Limb (tissue), 2 donors: ENCODE measurements around the gene SMPD3.
"Not testable (repeated sequence)": the region's sequence is repeated elsewhere in the genome, so short reads cannot be mapped to it uniquely, and the experiment has no call there.

Experiments used
- DNase-seq, 2 donors: peaks; one replicate each; pipeline ENCODE4 v3.0.0-alpha.2; 2016; ENCODE audit errors: extremely low spot score in 2 of 2

SMPD3 gene

DNA sequence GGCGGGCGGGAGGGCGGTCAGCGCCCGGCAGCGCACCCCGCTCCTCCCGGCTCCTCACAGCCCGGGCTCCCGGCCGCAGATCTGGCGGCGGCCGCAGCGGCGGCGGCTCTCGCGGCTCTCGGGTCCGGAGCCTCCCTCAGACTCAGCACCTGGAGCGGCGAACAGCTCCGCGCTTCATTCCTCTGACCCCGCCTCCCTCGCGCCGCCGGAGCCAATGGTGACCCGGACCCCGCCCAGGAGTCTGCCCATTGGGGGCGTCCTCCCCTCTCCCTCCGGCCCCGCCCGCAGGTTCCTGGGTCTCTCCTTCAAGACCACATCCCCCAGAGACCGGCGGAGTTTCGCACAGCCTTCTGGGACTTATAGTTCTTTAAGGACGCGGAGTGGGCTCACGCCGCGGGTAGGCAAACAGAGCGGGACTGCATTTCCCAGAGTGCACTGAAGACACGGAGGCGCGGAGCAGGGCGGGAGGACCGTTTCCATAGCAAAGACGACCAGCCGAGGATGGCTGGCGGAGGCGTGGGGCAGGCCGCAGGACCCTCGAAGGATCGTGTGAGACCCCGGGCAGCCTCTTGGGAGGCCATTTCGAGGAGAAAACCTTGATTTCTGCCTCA lies at the start of gene SMPD3:
Gene SMPD3, minus strand, starts transcription at position 149 of the 611 bp plus-strand sequence. CDS start 76,327 bp downstream, outside the sequence.
- peak; percentile 89 to 99 for DNase-seq

DNA sequence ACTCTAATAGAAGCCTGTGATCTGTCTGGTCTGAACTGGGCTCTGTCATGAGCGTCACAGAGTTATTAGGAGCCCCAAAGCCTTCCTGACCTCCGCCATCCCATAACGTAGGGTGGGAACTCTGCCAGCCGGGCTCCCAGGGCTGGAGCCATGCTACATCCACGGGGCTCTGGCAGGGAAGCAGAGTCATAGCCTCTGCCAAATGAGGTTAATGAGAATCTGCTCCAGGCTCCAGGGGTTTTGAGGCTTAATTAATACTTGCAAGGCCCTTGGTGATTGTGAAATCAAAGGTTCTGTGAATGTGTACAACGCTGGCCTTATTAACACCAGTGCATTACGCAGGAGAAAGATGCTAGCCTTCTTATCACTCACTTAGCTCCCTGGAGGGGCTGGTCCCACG lies 48.4 kb upstream of the SMPD3 start:
- DNase-seq = no peak

DNA sequence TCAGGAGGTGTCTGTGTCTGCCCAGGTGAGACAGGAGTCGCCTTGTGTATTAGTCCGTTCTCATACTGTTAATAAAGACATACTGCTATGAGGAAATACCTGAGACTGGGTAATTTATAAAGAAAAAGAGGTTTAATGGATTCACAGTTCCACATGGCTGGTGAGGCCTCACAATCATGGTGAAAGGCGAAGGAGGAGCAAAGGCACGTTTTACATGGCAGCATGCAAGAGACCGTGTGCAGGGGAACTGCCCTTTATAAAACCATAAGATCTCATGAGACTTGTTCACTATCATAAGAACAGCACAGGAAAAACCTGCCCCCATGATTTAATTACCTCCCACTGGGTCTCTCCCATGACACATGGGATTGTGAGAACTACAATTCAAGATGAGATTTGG lies 46.0 kb upstream of the SMPD3 start:
- DNase-seq = not testable (repeated sequence)

DNA sequence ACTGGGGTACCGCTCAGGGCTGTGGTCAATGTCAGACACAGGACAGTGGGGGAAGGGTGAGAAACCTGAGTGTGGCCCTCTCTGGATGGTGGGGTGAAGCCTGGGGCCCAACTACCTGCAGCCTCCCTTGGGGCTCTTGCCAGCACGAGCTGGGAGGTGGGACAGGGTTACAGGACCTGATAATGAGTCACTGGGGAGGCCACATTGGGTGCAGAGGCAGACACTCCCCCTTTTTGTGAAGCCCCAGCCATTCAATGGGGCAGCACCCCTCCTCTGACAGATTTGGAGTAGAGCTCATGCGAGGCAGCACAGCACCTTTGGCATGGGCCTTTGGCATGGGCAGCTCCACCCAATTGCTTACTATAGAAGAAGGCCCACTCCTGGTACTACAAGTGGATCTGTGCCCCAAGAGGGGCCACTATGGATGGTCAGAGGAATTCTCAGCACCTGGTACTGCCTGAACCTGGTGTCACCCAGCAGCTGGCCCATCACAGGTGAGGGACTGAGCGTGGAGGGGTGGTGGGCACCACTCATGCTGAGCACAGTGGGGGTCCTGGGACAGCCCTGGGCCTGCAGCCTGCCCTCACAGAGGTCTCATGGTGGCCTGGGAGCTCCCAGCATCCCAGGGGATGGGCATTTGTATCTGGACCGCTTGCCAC lies 45.2 kb upstream of the SMPD3 start:
- DNase-seq = no peak

DNA sequence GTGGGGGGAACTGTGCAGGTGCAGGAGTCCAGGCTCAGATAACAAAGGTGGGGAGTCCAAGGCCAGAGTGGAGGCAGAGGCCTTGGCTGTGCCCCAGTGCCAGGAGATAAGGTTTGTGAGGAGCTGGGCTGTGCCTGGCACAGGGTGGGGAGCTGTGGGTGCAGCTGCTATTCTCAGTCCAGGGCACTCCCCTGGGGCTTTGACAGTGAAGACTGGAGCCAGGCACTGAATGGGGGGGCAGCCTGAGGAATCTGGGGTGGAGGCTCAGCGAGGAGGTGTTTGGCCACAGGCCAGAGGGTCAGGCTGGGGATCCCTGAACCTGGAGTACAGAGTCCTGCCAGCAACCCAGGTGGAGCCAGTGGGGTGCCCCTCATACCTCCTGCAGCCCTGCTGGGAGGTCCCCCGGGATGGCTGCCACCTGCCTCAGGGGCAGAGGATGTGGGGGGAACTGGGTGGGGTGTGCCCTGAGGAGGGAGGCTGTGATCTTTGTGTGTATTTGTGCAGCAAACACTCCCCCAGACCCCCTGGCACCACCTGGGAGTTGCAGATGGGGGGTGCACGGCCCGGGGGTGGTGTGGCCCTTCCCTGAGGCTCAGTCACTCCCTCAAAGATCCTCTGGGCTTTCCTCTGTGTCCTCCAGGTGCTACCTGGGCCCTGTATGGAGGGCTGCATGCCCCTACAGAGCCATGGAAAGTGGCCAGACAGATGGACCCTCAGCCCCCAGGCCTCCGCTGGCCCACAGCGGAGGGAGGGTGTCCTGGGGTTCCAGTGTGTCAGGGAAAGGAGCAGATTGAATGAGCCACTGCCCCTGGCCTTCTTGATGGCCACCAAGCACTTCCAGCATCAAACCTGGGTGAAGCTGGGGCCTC lies 44.5 kb upstream of the SMPD3 start:
- DNase-seq = no peak

DNA sequence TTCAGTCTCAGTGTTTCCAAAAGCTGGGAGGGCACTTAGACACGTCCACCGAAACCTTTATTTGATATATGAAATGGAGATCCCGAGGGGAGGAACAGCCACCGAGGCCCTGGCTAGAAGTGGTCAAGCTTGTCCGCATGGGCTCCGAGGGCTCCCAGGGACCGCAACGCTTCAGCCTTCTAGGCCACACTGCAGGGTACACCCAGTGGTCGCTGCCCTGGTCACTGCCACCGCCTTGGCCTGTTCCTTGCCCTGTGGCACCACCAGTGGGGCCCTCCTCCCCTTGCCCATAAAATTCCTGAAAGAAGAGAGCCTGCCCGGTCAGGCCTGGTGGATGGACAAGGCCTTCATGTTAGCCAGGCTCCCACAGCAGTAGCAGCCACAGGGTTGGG lies 43.8 kb upstream of the SMPD3 start:
- no peak for DNase-seq

DNA sequence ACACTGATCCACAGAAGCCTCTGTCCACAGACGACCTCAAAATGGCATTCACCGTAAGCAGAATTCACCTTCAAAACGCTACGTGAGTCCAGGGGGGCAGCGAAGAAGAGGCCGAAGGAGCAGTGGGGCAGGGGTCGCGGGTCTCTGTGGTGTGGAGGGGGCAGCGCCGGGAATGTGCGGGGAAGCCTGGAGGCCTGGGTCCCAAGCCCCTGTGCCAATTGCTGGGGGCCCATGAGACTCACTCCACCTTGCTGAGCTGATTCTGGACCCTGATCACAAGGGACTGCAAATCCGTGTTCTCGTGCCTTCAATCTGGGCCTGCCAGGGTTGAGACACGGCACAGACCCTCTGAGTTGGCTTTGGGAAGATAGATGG lies 43.3 kb upstream of the SMPD3 start:
- no peak for DNase-seq

DNA sequence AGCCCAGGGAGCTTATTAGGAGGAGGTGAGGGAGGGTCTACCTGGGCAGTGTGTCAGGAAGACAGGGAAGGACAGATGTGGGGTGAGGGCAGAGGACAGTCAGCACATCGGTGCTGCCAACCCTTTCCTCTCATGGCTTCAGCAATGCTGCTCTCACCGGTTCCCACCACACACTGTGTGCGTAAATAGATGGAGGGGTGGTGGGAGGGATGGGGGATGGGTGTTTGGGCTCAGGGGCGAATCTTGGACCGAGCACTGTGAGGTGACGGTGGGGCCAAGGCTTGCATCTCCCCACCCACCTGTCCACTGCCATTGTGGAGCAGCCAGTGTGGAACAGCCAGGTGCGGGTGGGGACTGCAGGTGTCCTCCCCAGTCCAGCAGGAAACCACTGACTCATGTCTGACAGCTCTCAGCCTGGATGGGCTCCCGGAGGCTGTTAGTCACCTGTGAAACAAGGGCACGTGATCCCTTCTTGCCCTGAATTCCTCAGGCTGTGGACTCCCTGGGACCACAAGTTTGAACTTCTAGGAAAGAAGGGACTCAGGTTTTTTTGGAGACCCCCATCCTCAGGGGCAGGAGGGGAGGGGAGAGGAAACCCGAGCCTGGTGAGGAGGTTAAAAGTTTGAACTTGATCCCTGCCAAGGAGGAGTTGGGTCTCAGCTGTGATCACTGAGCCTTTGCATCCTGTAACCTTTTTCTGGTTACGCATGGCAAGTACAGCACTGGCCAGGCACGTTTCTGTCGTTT lies 42.7 kb upstream of the SMPD3 start:
- DNase-seq = no peak

DNA sequence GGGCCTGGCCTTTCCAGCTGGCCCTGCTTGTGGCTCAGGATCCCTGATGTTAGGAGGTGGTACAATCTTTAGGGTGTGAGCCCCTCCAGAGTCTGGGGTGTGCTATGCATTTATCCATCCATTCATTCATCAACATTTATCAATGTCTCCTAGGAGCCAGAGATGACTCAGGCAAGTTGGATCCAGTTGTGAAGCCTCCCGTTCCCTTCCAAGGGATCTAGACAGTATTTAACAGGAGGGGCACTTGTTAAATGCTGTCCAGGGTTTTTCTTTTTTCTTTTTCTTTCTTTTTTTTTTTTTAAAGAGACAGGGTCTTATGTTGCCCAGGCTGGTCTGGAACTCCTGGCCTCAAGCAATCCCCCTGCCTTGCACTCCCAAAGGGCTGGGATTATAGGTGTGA lies 42.0 kb upstream of the SMPD3 start:
- no peak for DNase-seq

DNA sequence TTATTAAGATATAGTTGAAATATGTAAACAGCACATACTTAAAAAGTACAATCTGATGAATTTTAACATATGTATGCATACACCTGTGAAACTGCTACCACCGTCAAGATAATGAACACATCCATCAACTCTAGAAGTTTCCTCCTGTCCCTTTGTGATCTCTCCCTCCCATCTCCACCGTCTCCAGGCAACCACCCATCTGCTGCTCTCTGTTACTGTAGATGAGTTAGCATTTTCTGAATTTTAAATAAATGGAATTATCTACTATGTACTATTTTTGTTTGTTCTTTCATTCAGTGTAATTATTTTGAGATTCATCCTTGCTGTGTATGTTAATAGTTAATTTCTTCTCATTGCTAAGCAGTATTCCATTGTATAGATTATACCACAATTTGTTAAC lies 40.2 kb upstream of the SMPD3 start:
- DNase-seq = no peak

DNA sequence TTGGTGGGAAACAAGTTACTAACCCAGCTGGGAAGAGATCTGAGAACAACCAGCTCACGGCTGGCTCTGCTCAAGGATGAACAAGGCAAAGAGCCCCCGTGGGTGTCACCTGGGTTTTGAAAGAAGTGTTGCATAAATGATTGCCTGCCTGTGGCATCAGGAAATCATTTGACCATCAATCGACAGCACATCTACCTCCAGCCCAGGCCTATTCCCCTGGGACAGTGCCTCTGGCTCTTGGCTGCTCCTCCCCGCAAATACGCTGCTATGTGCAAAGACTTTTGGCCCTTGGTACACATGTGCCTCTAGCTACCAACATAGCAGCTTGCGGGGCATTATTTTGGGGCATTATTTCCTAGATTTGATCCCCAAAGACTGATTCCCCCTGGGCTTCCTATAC lies 39.4 kb upstream of the SMPD3 start:
- no peak for DNase-seq

DNA sequence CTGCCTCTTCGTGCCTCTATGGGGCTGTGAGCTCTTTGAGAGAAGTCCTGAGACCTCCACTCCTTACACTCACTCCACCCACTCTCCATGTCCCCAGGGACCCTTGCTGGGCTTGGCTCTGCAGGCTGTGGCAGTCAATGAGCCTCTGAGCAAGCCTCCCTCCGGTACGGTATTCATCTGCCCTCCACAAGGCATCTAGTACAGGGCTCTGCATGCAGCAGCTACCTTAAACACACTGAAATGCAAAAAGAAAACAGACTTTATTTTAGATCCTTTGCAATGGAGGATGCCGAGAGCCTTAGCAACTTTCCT lies 38.9 kb upstream of the SMPD3 start:
- no peak for DNase-seq

DNA sequence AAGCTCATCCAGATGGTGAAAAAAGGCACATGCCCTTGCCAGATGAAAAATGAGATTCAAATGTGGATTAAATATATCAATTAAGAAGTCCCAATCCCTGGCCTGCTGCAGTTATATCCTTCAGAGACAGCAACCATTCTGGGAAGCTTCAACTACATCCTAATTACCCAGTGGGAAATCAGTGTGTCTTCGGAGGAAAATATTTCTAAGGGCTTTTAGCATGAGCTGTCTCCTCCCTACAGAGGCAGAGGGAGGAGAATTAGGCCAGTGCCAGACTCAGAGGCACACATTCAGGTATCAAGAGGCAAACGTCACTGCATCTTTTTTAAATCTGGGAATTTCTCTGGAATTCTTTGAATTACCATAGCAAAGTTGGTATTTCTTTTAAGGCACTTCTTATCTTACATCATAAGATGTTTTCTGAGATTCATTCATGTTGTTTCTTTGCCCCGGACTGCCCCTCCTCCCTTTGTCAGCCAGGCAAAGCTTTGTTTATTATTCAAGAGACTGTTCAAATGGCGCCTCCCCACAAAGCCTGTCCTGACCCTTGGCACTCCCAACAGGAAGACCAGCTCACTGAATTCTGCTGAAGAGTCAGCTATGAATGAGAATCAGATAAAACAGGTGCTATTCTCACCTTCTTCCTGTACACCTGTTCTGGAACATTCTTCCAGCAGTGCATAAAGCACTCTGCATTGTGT lies 38.3 kb upstream of the SMPD3 start:
- no peak for DNase-seq

DNA sequence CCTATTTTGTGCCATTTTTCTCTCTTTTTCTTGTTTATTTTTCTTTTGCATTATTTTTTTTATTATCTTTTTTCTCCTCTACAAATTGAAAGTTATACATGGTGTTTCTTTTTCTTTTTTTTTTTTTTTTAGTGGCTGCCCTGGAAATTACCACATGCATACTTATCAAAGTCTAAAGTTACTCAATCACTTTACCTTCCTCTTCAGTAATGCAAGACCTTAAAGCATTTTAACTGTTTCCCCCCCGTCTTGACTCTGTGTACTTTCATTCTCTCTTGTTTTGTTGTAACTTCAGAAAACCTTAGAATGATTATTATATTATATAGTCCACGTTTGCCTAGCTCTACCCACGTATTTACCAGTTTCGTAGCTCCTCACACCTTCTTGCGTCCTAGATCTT lies 33.3 kb upstream of the SMPD3 start:
- DNase-seq = no peak

DNA sequence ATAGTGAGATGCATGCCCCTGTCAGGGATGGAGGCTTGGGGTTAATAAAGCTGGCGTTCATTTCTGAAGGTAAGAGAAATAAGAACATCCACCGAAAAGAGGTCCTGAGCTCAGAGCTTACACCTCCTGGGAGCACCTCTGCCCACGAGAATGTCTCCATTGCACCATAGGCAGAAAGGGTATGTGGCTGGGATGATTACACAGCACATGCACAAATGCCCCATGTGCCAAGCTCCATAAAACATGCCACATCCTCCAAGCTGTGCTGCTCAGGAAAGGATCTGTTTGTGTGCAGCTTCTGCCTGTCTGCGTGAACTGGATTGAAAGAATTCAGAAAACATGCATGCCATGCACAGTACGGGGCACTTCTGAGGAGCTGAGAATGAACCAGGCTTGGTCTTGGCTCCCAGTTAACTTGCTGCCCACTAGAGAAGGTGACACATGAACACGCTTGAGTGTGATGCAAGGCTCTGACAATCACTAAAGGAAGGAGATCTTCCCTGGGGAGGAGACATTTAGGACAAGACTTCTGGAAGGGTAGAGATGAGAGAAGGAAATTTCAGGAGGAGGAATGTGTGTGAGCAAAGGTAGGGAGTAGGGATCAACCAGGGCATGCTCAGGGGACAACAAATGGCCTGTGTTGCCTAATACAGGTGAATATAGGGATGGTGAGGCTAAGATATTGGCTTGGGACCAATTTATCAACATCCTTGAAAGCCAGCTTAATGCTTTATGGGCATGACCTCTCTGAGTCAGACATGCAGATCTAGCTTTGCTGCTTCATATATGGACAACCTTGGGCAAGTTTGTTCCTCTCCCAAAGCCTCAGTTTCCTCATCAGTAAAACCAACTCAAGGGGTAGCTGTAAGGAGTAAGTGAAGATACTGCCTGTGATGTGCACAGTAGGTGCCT lies 32.0 kb upstream of the SMPD3 start:
- DNase-seq = no peak

DNA sequence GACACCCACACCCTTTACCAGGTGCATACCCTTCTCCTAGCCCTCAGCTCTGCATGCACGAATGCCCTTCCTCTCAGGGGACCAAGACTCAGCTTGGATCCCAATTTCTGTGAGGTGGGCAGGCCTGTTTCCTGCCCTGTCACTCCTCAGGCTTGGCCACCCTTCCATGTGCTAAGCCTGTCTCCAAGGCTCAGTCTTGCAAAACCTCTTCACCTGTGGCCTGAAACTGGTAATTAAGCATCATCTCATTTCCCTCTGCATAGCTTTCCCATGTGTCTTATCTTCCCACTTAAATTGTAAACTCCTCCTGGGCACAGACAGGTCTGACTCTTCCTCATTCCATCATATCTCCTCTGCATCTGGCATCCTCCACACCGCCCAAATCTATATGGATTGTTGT lies 31.0 kb upstream of the SMPD3 start:
- DNase-seq = no peak

DNA sequence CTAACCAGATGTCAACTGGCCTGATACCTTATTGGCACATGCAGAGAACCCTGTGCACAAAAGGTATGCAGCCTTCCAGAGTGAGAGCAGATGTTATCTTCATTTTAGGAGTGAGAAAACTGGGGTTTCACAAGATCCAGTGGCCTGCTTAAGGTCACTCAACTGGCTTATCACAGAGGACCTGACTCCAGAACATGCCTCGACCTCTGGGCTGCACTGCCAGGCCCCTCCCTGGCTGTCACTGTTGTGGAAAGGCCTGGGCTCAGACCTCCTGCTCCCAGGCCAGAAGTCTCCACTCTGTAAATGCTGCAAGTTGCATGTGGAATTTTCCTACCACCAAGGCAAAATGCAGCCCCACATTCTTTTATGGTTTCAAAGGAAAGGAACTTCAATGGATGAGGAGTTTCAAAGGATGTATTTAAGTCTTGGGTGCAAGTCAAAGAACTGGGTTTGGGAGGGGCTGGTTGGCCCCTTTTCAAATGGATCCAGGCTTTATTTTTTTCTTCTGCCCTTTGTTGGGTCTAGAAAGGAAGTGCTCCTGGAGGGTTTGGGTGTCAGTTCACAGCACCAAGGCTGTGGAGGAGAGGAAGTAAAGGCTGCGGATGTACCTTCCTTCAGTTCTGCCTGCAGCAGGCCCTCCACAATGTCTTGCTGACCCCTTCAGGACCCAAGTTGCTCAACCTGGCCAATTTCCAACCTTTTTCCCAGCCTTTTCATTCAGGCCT lies 30.4 kb upstream of the SMPD3 start:
- no peak for DNase-seq

DNA sequence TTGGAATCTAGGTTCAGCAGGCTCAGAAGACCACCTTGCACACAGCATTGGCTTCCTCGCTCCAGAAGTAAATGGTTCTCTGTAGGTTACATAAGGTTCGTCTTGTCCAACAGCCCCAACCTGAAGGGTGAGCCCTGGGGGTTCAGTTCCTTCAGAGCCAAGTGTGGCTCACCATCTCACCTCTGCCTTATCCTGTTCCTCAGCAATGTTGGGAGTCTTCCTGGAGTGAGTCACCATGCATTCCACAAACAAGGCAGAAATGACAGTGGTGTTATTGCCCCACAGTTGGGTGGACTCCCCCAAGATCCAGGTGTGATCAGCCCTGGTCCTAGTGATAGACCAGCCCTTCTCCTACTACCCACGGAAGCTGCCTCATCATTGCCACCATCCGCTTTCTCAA lies 26.8 kb upstream of the SMPD3 start:
- DNase-seq = no peak

DNA sequence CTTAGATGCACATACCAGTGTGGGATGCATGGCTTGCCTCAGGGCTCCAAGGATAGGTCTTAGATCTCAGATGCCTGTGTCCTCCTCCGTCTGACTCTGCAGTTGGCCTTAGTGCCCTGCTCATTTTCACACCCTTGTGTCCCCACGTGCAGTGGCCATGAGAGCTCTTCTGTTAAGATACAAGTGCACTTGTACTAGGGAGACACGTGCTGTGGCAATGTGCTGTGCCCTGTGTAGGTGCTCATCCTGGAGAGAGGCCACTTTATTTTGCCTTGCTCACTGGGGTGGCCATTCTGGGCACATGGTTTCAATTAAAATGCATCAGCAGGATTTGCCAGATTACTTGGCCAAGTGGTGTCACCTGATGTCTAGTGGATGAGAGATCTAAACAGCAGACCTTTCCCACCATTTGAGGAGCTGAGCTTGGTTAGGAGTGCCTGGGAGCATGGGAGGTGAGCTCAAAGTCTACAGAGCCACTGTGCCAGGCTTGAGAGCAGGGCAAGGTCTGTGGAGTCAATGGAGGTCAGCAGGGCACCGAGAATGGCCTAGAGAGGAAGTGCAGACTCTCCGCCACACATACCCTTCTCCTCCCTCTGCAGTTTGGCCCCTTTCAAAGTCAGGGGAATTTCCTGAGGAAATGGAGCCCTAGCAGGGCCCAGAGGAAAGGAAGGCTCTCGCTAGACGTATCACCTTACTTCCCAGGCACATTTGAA lies 25.2 kb upstream of the SMPD3 start:
- DNase-seq = no peak
